ENCODE measurements around the gene MIPOL1. TPM values are rescaled to one million over a fixed set of nuclear protein-coding genes. Genes with fewer than 3 reads are reported as not detected.

The MIPOL1 gene
- total and polyA plus RNA-seq, 12 donors, result 1.1 to 9.2 (median 5.4) TPM

- peaks cover 0 to 21% (median 0%) of the 10 kb centered on the region in 9 donors for H3K36me3 ChIP-seq
- DNase-seq (no peak), ATAC-seq (no peak)
- WGBS, 2 donors, result 97 to 100% methylated on average over 1 of the region's 1 CpG
- H3K9me3 ChIP-seq, result no peaks in the 10 kb centered on the region
- intact Hi-C loops (cut with DNase I), result no loop called here
- H3K4me1 ChIP-seq, result no peaks in the 10 kb centered on the region
- no peak overlapping the region for H3K27ac ChIP-seq
- H3K27me3 ChIP-seq, result no peaks in the 10 kb centered on the region
- no peak overlapping the region for H3K4me3 ChIP-seq
- no peak for TF ChIP-seq CTCF (IDR thresholded peaks at IDR 0.05)
Measured at GRCh38 chr14:37311252-37311651, 113.5 kb downstream of the MIPOL1 start.

GRCh38 chr14:37318938-37319337 lies 121.2 kb downstream of the MIPOL1 start:
- ATAC-seq, result no peak
- Histone ChIP-seq H3K27ac (no peak overlapping the region), H3K4me3 (no peak overlapping the region), H3K36me3 (peaks cover 0 to 7% (median 0%) of the 10 kb centered on the region in 9 donors), H3K4me1 (no peaks in the 10 kb centered on the region), H3K9me3 (peaks cover 0 to 6% (median 0%) of the 10 kb centered on the region in 11 donors), H3K27me3 (no peaks in the 10 kb centered on the region)
- intact Hi-C loops (cut with DNase I), result no loop called here
- no peak for TF ChIP-seq CTCF (IDR thresholded peaks at IDR 0.05)
- WGBS, 2 donors, result 89 to 90% methylated on average over 2 of the region's 2 CpGs
- no peak for DNase-seq

GRCh38 chr14:37320106-37320505 lies 122.4 kb downstream of the MIPOL1 start:
- Histone ChIP-seq H3K36me3 (peaks cover 0 to 7% (median 0%) of the 10 kb centered on the region in 9 donors), H3K27me3 (no peaks in the 10 kb centered on the region), H3K9me3 (peaks cover 0 to 6% (median 0%) of the 10 kb centered on the region in 11 donors), H3K4me1 (no peaks in the 10 kb centered on the region), H3K4me3 (no peak overlapping the region), H3K27ac (no peak overlapping the region)
- 86 to 93% methylated on average over 2 of the region's 2 CpGs for WGBS, 2 donors
- intact Hi-C loops (cut with DNase I), result no loop called here
- DNase-seq (no peak), ATAC-seq (no peak)
- TF ChIP-seq CTCF (IDR thresholded peaks at IDR 0.05), result no peak

GRCh38 chr14:37325332-37325731 lies 127.6 kb downstream of the MIPOL1 start:
- ATAC-seq (no peak), DNase-seq (no peak)
- no peaks in the 10 kb centered on the region for H3K27me3 ChIP-seq
- H3K36me3 ChIP-seq, result peaks cover 0 to 7% (median 0%) of the 10 kb centered on the region in 9 donors
- H3K4me1 ChIP-seq, result no peaks in the 10 kb centered on the region
- H3K9me3 ChIP-seq, result peaks cover 0 to 10% (median 0%) of the 10 kb centered on the region in 11 donors
- no peak overlapping the region for H3K4me3 ChIP-seq
- no peak for TF ChIP-seq CTCF (IDR thresholded peaks at IDR 0.05)
- no peak overlapping the region for H3K27ac ChIP-seq
- intact Hi-C loops (cut with DNase I), result no loop called here
